ENCODE data around the gene SPRYD4. TPM values are rescaled to one million over a fixed set of nuclear protein-coding genes. Genes with fewer than 3 reads are reported as not detected.
"Not testable (repeated sequence)": the region's sequence is repeated elsewhere in the genome, so short reads cannot be mapped to it uniquely, and the experiment has no call there.

Gene SPRYD4
- total and polyA plus RNA-seq, 2 donors (not counting 1 experiment from before 2014, with no cell fraction given): 3.7 to 7.4 TPM

DNA sequence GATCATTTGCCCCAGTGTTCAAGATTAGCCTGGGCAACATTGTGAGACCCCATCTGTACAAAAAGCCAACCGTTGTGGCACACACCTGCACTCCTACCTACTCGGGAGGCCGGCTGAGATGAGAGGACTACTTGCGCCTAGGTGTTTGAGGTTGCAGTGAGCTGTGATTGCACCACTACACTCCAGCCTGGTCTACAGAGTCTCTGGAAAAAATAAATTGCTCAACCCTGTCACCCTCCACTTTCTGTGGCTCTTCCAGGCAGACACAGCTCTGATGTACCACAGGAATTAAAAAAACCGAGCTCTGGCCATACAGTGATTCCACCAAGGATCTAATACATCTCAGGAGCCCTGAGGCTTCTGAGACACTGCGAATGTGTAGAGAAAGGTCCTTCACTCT is 33.5 kb upstream of the SPRYD4 start:
- TF ChIP-seq CTCF (IDR thresholded peaks at IDR 0.05) (no peak), EZH2 (IDR thresholded peaks at IDR 0.05; ENCODE audit: borderline replicate concordance, insufficient read depth, low read depth, low read length, poor library complexity, severe bottlenecking) (no peak)
- Histone ChIP-seq H3K27ac (ENCODE audit: low read length in 2 of 2) (no peak overlapping the region), H2AFZ (ENCODE audit: insufficient read depth, low read depth, low read length, poor library complexity, severe bottlenecking) (no peak overlapping the region), H3K4me3 (ENCODE audit: control extremely low read depth in 1 of 5, extremely low read depth in 1 of 5, insufficient read depth in 1 of 5, low read depth in 2 of 5, low read length in 4 of 5) (no peak overlapping the region), H3K9ac (ENCODE audit: low read length) (no peak overlapping the region), H4K20me1 (ENCODE audit: control insufficient read depth, insufficient read depth, low read length, poor library complexity, severe bottlenecking) (no peaks in the 10 kb centered on the region), H3K79me2 (ENCODE audit: control insufficient read depth, insufficient read depth, low read length) (peaks cover 45% of the 10 kb centered on the region), H3K36me3 (replicated peaks in 1 of 2; ENCODE audit: control extremely low read depth in 1 of 2, control insufficient read depth in 1 of 2, extremely low read depth in 1 of 2, insufficient read depth in 2 of 2, low read length in 1 of 2) (peaks cover 0 to 34% of the 10 kb centered on the region in 2 experiments), H3K9me3 (ENCODE audit: control extremely low read depth in 1 of 3, control insufficient read depth in 2 of 3, insufficient read depth in 1 of 3, low read length in 2 of 3) (no peaks in the 10 kb centered on the region), H3K4me1 (ENCODE audit: control insufficient read depth in 2 of 2, insufficient read depth in 2 of 2, low read length in 2 of 2) (no peaks in the 10 kb centered on the region), H3K27me3 (replicated peaks in 1 of 4; ENCODE audit: control extremely low read depth in 1 of 4, control insufficient read depth in 3 of 4, insufficient read depth in 4 of 4, low read length in 3 of 4) (no peaks in the 10 kb centered on the region), H3K4me2 (replicated peaks; ENCODE audit: low read depth, low read length, poor library complexity, severe bottlenecking) (no peak overlapping the region)
- ChIA-PET POLR2A (no interaction called here), CTCF (interaction anchor here (1.0 kb wide), 1 partner anchor 15 kb away, joined by 3 read pairs; the partner anchor contains the start of gene TIMELESS)
- intact Hi-C loops (cut with micrococcal nuclease): no loop called here
- WGBS (ENCODE audit: insufficient coverage): 93% methylated on average over 2 of the region's 6 CpGs
- Mint-ChIP-seq H3K9me3 (ENCODE audit: insufficient read depth) (no peaks in the 10 kb centered on the region), H3K4me3 (no peak overlapping the region), H3K27me3 (no peaks in the 10 kb centered on the region), H3K4me1 (peaks cover 3% of the 10 kb centered on the region), H3K27ac (no peak overlapping the region)
- ATAC-seq (ENCODE audit: low read depth): no peak
- DNase-seq: no peak

DNA sequence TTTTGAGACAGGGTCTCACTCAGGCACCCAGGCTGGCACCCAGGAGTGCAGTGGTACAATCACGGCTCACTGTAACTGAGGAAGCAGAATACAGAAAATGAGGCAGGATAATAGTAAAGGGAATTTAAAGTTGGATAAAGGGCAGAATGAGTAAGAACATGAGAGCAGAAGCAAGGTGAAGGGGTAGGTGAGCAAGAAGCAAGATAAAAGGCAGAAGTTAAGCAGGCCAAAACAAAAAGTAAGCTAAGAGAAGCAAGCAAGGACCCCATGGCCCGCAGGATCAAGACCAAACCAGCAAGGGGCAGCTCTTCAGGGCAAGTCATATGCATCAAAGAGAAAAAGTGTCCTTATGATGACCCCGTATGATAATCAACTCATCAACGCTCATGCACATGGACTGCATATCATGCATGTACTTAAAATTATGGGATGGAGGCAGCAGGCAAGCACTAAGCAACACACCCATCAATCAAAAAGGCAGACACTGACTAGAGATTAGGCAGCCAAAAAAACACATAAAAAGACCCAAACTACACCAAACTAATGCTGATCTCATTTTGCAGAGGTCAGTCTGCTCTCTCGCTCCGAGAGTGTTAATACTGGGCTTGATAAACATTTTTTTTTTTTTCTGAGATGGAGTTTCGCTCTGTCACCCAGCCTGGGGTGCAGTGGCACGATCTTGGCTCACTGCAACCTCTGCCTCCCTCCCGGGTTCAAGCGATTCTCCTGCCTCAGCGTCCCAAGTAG is 30.8 kb upstream of the SPRYD4 start:
- Histone ChIP-seq H4K20me1 (ENCODE audit: control insufficient read depth, insufficient read depth, low read length, poor library complexity, severe bottlenecking) (no peaks in the 10 kb centered on the region), H3K9me3 (ENCODE audit: control extremely low read depth in 1 of 3, control insufficient read depth in 2 of 3, insufficient read depth in 1 of 3, low read length in 2 of 3) (no peaks in the 10 kb centered on the region), H3K36me3 (replicated peaks in 1 of 2; ENCODE audit: control extremely low read depth in 1 of 2, control insufficient read depth in 1 of 2, extremely low read depth in 1 of 2, insufficient read depth in 2 of 2, low read length in 1 of 2) (peaks cover 0 to 11% of the 10 kb centered on the region in 2 experiments), H3K27ac (ENCODE audit: low read length in 2 of 2) (no peak overlapping the region), H3K4me3 (ENCODE audit: control extremely low read depth in 1 of 5, extremely low read depth in 1 of 5, insufficient read depth in 1 of 5, low read depth in 2 of 5, low read length in 4 of 5) (no peak overlapping the region), H3K4me1 (ENCODE audit: control insufficient read depth in 2 of 2, insufficient read depth in 2 of 2, low read length in 2 of 2) (no peaks in the 10 kb centered on the region), H3K9ac (ENCODE audit: low read length) (no peak overlapping the region), H2AFZ (ENCODE audit: insufficient read depth, low read depth, low read length, poor library complexity, severe bottlenecking) (no peak overlapping the region), H3K27me3 (replicated peaks in 1 of 4; ENCODE audit: control extremely low read depth in 1 of 4, control insufficient read depth in 3 of 4, insufficient read depth in 4 of 4, low read length in 3 of 4) (no peaks in the 10 kb centered on the region), H3K79me2 (ENCODE audit: control insufficient read depth, insufficient read depth, low read length) (peaks cover 72% of the 10 kb centered on the region), H3K4me2 (replicated peaks; ENCODE audit: low read depth, low read length, poor library complexity, severe bottlenecking) (no peak overlapping the region)
- H3K4me3 Mint-ChIP-seq: no peak overlapping the region
- WGBS (ENCODE audit: insufficient coverage): 98% methylated on average over 4 of the region's 11 CpGs
- no peaks in the 10 kb centered on the region for H3K9me3 Mint-ChIP-seq (ENCODE audit: insufficient read depth)
- H3K27ac Mint-ChIP-seq: no peak overlapping the region
- CTCF ChIA-PET: interaction anchor here (0.6 to 1.8 kb wide), 3 partner anchors 26 to 78 kb away, joined by 3 to 4 read pairs (median 4); partner anchors contain the start of gene STAT2
- intact Hi-C loops (cut with micrococcal nuclease): no loop called here
- ATAC-seq (ENCODE audit: low read depth): no peak
- POLR2A ChIA-PET: interaction anchor here (0.7 kb wide), 1 partner anchor 35 kb away, joined by 4 read pairs; no protein-coding TSS in a partner anchor
- TF ChIP-seq CTCF (IDR thresholded peaks at IDR 0.05) (no peak), EZH2 (IDR thresholded peaks at IDR 0.05; ENCODE audit: borderline replicate concordance, insufficient read depth, low read depth, low read length, poor library complexity, severe bottlenecking) (no peak)
- H3K4me1 Mint-ChIP-seq: peaks cover 11% of the 10 kb centered on the region
- H3K27me3 Mint-ChIP-seq: no peaks in the 10 kb centered on the region
- DNase-seq: no peak

GRCh38 chr12:56443208-56443607 is 25.2 kb upstream of the SPRYD4 start:
- intact Hi-C loops (cut with micrococcal nuclease); H3K27ac Mint-ChIP-seq; H3K27me3 Mint-ChIP-seq; H3K4me1 ChIP-seq (ENCODE audit: control insufficient read depth in 2 of 2, insufficient read depth in 2 of 2, low read length in 2 of 2); H3K27me3 ChIP-seq (replicated peaks in 1 of 4; ENCODE audit: control extremely low read depth in 1 of 4, control insufficient read depth in 3 of 4, insufficient read depth in 4 of 4, low read length in 3 of 4); H3K4me3 ChIP-seq (ENCODE audit: control extremely low read depth in 1 of 5, extremely low read depth in 1 of 5, insufficient read depth in 1 of 5, low read depth in 2 of 5, low read length in 4 of 5); H3K4me3 Mint-ChIP-seq; H3K9ac ChIP-seq (ENCODE audit: low read length); H3K4me2 ChIP-seq (replicated peaks; ENCODE audit: low read depth, low read length, poor library complexity, severe bottlenecking); DNase-seq; H3K36me3 ChIP-seq (replicated peaks in 1 of 2; ENCODE audit: control extremely low read depth in 1 of 2, control insufficient read depth in 1 of 2, extremely low read depth in 1 of 2, insufficient read depth in 2 of 2, low read length in 1 of 2); CTCF ChIA-PET; H3K9me3 Mint-ChIP-seq (ENCODE audit: insufficient read depth); H4K20me1 ChIP-seq (ENCODE audit: control insufficient read depth, insufficient read depth, low read length, poor library complexity, severe bottlenecking); H3K27ac ChIP-seq (ENCODE audit: low read length in 2 of 2); H2AFZ ChIP-seq (ENCODE audit: insufficient read depth, low read depth, low read length, poor library complexity, severe bottlenecking); POLR2A ChIA-PET; H3K9me3 ChIP-seq (ENCODE audit: control extremely low read depth in 1 of 3, control insufficient read depth in 2 of 3, insufficient read depth in 1 of 3, low read length in 2 of 3); ATAC-seq (ENCODE audit: low read depth): not testable (repeated sequence)
- H3K79me2 ChIP-seq (ENCODE audit: control insufficient read depth, insufficient read depth, low read length): peaks cover 86% of the 10 kb centered on the region
- 100% methylated on average over 1 of the region's 2 CpGs for WGBS (ENCODE audit: insufficient coverage)
- peaks cover 20% of the 10 kb centered on the region for H3K4me1 Mint-ChIP-seq
